Measurements from ENCODE around the gene SPAG16. TPM values are rescaled to one million over a fixed set of nuclear protein-coding genes. Genes with fewer than 3 reads are reported as not detected.

Gene SPAG16
- total and polyA plus RNA-seq, 2 of the 13 experiments (the other 11 are each of a cell fraction or from before 2014, with no cell fraction given), result 9.6 to 26.5 TPM

- CTCF ChIA-PET (ENCODE audit: low intra/inter-chr PET ratio, low total read pairs), result no interaction called here
- FAIRE-seq, result no peak
- no peak for DNase-seq (ENCODE audit: low spot score)
Measured at GRCh38 chr2:214246417-214246816, 962.2 kb downstream of the SPAG16 start.

More at GRCh38 chr2:214246417-214246816, 962.2 kb downstream of the SPAG16 start:
- Histone ChIP-seq H3K36me3 (replicated peaks in 1 of 2; ENCODE audit: control insufficient read depth in 1 of 2, insufficient read depth in 2 of 2, low read length in 2 of 2) (no peaks in the 10 kb centered on the region), H3K27me3 (ENCODE audit: control insufficient read depth in 1 of 2, insufficient read depth in 2 of 2, low read length in 2 of 2) (no peaks in the 10 kb centered on the region), H3K4me1 (ENCODE audit: insufficient read depth, low read length) (no peaks in the 10 kb centered on the region), H3K9ac (ENCODE audit: insufficient read depth, low read depth, low read length) (no peak overlapping the region), H4K20me1 (ENCODE audit: insufficient read depth, low read length) (no peaks in the 10 kb centered on the region), H2AFZ (ENCODE audit: low read length) (no peak overlapping the region), H3K79me2 (ENCODE audit: insufficient read depth, low read length) (no peaks in the 10 kb centered on the region), H3K27ac (ENCODE audit: extremely low read length, insufficient read depth, low read length) (no peak overlapping the region), H3K4me3 (replicated peaks in 1 of 3; ENCODE audit: insufficient read depth in 1 of 3, low read depth in 2 of 3, low read length in 3 of 3) (no peak overlapping the region), H3K4me2 (ENCODE audit: low read depth, low read length) (no peak overlapping the region), H3K9me3 (ENCODE audit: low read length) (no peaks in the 10 kb centered on the region)
- ATAC-seq, result no peak
- no TSS peak for BruUV-seq (replicated peaks)
- intact Hi-C loops (cut with micrococcal nuclease; ENCODE audit: unreplicated experiment) (no loop called here), in situ Hi-C loops (cut with HindIII; ENCODE audit: extremely low pct_ligation_motif_present, low pct_unique_long_range_greater_than_20kb) (no loop called here)
- POLR2A ChIA-PET, result no interaction called here
- no peak for TF ChIP-seq NFAT5 (CRISPR knock-in tag; IDR thresholded peaks at IDR 0.05)
- no peak for TF ChIP-seq POLR2G (IDR thresholded peaks at IDR 0.05; ENCODE audit: low read depth, low read length)
- no peak for TF ChIP-seq ZZZ3 (CRISPR knock-in tag; IDR thresholded peaks at IDR 0.05; ENCODE audit: borderline replicate concordance)
- no peak for TF ChIP-seq MBNL3 (CRISPR knock-in tag; conservative IDR thresholded peaks at IDR 0.05)
